Stimulated activated CD4-positive, alpha-beta T cell treated with anti-CD3 and anti-CD28 coated beads, Interleukin-15, amount 100 ng/mL, for 1 hour (primary cell): ENCODE results near the gene KLRK1.
"Not testable (repeated sequence)": the region's sequence is repeated elsewhere in the genome, so short reads cannot be mapped to it uniquely, and the experiment has no call there.

Source experiments
- DNase-seq, 2 donors: peaks; one replicate each; pipeline ENCODE4 v3.0.0-alpha.2; 2020; ENCODE audit warnings: low read depth in 1 of 2, low spot score in 1 of 2

Gene KLRK1

DNA sequence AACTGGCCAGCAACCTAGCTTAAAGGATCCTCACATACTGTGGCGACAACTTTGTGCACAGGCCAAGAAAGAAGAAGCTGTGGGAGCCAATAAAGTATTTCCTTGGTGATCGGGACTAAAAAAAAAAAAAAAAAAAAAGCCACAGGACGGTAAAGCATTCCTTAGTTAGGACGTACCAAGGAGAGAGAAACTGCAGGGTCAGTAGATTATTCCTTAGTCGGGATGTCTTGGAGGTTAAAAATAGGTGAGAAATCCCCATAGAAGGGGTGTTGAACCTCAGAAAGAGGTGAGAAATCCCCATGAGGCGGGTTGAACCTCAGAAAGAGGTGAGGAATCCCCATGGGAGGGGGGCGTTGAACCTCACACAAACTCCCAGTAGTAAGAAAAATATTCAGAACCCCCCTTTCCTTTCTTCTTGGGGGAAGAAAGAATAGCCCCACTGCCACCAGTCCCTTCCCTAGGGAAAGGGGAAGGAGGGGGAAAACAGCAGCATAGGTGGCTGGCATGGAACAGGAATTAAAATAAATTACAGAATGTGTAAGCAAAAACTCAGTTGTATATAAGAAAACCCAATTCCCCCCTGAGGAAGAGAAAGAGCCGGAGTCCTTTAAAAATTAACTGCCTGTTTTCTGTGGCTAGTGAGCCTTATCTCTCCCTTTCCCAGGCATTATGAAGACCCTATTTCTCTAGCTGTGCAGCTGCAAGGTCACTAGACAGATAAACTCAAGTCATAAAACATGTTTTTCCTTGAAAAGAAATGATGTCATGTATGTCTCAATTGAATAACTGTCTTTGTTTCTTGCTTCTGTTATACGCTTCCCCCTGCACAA is 26.8 kb downstream of the KLRK1 start:
- no peak for DNase-seq

DNA sequence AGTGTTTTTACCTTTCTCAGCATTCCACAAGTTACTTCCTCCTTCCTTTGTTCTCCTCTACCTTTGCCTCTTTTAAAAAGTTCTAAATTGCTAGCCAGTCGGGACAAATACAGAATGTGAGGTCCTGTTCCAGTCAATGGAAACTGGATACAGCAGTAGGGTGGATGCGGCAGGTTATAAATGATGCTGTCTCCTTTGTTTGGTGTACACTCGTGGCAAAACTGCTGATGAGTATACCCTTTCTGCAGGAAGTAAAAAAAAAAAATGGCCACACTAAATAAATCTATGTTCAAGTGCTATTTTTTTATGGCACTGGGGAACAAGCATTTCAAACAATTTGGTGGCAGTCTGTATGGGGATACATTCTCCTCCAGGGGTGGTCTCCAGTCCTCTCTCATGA is 27.5 kb downstream of the KLRK1 start:
- no peak for DNase-seq

DNA sequence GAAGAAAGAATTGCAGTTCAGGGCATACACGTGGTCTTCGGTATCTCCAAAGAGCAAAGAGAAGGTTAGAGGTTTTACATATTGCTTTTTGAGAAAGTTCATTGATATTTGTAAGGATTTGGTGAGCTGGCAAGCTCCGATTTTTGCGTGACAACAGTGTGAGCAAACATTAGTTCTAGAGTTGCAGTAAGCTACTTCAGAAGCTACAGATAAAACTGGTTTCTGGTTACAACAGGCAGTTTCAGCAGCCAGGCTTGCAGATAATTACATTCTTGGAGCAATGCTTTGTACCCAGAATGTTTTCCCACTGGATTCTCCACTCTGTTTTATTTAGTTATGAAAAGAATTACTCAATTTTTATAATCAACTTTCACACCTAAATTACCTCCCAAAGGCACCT is 28.2 kb downstream of the KLRK1 start:
- DNase-seq = no peak

DNA sequence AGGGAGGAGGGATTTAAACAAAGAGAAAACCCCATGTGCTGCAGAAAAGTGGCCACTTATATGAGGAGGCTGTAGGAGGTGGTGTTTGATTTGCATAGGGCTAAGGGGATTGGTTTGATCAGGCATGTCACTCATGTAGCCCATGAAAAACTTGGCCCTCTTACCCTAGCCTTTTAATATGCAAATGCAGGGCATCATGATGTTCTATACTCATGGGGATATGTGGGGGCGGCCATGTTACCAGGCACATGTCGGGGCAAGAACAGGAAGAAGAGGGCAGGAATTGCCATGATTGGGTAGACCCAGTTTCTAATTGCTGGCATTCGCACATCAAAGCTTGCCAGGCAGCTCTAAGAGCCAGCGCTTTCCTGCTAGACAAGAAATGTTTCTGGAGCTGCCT is 28.8 kb downstream of the KLRK1 start:
- DNase-seq = no peak

DNA sequence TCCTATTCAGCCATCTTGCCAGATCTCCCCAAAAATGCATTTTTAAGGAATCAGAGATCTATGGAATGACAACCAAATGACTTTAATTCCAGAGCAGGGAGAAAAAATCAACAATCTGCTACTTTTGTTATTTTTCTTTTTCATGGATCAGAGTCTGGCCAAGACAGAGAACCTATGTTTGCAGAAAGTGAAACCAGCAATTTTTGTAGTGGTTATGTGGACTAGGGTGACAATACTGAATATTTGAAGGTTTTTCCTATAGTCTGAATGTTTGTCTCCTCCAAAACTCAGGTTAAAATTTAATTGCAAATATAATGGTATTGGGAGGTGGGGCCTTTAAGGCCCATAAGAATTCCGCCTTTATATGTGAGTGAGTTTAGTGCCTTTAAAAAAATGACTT is 30.9 kb downstream of the KLRK1 start:
- DNase-seq = no peak

DNA sequence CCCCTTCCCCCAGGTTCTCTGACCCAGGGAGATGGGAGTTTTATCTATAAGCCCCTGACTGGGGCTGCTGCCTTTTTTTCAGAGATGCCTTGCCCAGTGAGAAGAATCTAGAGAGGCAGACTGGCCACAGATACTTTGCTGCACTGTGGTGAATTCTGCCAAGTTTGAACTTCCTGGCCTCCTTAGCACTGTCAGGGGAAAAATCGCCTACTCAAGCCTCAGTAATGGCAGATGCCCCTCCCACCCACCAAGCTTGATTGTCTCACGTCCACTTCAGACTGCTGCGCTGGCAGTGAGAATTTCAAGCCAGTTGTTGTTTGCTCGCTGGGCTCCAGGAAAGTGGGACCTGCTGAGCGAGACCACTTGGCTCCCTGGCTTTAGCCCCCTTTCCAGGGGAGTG is 31.7 kb downstream of the KLRK1 start:
- DNase-seq = no peak

DNA sequence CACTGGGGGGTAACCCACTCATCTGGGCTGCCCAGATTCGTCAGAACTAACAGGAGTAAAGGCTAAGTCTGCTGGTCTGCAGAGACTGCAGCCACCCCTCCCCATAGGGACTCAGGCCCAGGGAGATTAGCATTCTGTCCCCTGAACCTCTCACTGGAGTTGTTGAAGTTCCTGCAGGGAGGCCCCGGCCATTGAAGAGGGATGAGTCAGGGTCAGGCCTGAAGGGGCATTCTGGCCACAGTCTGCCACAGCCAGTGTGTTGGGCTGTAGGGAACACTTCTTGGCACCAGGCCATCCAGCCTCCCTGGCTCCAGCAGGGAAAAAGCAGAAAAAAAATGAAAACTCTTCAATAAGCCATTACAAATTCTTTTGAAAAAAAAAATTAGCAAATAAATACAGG is 35.3 kb downstream of the KLRK1 start:
- DNase-seq = no peak

DNA sequence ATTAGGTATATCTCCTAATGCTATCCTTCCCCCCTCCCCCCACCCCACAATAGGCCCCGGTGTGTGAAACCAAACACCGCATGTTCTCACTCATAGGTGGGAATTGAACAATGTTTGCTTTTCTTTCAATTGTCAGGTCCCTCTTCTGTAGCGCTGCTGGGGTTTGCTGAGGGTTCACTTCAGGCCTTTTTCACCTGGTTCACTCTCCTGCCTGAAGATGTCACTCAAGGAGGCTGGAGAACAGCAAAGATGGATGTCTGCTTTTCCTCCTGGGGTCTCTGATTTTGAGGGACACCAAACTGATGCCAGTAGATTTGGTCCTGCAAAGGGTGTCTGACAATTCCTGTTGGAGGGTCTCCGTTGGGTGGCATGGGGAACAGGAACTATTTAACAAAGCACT is 35.8 kb downstream of the KLRK1 start:
- DNase-seq = no peak

DNA sequence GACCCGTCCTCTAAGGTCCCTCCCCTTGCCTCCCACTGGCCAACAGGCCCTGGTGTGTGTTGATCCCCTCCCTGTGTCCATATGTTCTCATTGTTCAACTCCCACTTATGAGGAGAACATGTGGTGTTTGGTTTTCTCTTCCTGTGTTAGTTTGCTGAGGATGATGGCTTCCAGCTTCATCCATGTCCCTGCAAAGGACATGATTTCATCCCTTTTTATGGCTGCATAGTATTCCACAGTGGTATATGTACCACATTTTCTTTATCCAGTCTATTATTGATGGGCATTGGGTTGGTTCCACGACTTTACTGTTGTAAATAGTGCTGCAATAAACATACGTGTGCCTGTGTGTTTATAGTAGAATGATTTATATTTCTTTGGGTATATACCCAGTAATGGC is 38.4 kb downstream of the KLRK1 start:
- not testable (repeated sequence) for DNase-seq

DNA sequence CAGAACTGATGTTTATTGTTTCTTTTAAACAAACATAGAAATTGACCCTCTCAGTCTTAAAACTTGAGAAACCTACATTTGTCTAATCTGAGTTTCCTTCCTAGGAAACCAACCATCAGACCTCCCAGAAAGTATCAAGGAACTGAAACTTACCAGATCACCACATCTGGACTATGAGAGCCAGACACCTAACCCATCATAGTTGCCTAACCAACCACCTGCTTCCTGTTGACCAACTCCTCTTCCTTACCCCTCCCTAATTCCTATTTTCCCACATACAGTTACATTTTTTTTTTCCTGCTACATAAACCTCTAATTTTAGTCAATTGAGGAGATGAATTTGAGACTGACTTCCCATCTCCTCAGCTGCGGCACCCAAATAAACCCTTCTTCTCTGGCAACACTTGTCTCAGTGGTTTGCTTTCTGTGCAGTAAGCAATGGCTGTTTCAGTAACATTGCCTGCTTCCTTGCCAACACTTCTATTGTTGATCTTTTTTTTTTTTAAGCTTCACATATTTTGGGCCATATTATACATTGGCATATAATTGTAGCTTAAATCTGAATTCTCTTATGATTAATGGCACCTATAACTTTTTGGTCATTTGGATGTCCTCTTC is 47.8 kb downstream of the KLRK1 start:
- DNase-seq = no peak

DNA sequence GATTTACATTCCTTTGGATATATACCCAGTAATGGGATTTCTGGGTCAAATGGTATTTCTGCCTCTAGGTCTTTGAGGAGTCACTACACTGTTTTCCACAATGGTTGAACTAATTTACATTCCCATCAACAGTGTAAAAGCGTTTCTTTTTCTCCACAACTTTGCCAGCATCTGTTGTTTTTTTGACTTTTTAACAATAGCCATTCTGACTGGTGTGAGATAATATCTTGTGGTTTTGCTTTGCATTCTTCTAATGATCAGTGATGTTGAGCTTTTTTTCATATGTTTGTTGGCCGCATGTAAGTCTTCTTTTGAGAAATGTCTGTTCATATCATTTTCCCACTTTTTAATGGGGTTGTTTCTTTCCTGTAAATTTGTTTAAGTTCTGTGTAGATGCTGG is 48.9 kb downstream of the KLRK1 start:
- DNase-seq = not testable (repeated sequence)

DNA sequence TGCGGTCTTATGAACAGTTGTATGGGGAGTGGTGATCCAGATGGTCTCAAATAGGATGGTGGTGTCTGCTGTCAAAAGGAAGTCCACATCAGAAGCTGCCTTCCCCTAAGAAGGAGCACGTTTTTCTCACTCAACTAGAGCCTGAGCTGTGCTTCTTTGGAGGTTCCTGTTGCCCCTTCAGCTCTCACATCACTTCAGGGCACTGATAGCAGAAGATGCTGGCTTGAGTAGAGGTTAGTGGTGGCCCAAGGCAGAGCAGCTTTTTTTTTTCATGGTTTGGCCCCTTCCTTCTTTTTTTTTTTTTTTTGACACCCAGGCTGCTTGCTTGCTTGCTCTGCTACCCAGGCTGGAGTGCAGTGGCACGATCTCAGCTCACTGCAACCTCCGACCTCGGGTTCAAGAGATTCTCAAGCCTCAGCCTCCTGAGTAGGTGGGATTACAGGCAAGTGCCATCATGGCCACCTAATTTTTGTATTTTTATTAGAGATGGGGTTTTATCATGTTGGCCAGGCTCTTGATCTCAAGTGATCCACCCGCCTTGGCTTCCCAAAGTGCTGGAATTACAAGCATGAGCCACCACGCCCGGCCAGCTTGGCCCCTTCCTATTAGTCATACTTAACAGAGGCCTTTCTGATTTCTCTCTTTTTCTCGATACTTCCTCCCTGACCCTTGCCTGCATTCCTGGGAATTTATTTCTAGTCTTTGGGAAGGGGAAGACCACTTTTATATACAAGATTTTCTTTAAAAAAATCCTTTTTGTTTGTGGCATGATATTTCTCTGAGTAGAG is 50.6 kb downstream of the KLRK1 start:
- no peak for DNase-seq

DNA sequence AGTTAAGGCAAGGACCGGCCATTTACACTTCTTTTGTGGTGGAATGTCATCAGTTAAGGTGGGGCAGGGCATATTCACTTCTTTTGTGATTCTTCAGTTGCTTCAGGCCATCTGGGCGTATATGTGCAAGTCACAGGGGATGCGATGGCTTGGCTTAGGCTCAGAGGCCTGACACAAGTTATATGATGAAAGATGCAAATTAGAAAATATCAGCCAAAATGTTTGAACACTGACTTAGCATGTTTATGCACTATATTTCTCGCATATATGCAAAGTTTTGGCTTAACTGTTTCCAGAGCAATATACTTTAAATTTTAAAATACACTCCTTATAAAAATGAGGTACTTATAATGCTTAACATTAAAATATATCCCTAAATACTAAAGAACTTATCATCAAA is 51.4 kb downstream of the KLRK1 start:
- DNase-seq = not testable (repeated sequence)

DNA sequence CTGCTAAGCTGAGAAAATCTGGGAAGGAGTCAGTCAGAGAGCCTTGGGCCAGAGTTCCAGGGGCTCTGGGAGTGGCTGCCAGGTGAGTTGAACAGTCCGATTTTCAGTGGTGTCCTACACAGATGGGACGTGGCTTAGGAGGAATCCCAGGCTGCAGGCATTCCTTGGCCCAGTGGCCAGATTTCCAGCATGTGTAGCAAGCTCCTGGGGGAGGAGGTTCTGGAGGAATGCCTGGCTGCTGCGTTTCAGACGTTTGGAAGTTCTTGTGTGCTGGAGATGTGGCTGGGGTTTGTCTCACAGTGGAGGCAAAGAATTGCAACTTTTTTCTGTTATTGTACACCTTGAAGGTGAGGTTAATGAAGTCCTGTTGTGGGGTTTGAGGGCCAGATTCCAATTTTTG is 53.6 kb downstream of the KLRK1 start:
- DNase-seq = not testable (repeated sequence)

DNA sequence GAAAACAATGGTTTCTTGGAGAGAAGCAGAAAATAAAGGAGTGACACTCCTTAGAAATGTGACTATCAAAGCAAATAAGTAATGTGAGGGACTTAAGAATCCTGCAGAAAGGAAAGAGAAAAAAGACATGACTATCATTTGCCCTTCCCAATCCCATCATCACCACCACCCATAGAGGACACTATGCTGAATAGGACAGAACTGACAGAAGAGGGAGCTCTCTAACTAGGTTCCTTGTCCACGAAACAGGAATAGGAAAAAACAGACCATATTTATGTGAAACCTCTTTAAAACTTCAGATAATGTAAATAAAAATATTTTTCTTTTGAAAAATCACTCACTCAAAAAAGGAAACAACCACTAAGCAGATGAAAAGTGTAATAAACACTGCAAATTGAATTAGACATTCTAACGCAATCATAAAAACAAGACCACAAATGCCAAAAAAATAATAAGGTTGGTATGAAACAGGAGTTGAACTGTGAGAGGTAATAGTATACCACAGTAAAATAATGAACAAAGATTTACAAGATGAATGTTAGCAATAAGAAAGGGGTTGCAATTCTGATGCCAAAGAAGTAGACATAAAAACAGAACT is 58.1 kb downstream of the KLRK1 start:
- no peak for DNase-seq

DNA sequence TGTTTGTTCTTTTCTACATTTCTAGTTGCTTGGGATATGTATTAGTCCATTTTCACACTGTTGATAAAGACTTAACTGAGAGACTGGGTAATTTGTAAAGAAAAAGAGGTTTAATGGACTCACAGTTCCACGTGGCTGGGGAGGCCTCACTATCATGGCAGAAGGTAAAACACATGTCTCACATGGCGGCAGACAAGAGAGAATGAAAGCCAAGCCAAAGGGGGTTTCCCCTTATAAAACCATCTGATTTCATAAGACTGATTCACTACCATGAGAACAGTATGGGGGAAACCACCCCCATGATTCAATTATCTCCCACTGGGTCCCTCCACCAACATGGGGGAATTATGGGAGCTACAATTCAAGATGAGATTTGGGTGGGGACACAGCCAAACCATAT is 61.1 kb downstream of the KLRK1 start:
- DNase-seq = not testable (repeated sequence)
